ENCODE results near the gene GRK5.

GRCh38 chr10:119483839-119484238, 276.5 kb downstream of the GRK5 start:
- TF ChIP-seq EZH2 (IDR thresholded peaks at IDR 0.05) (no peak), POLR2AphosphoS5 (IDR thresholded peaks at IDR 0.05; ENCODE audit: borderline replicate concordance, low read depth, low read length) (no peak)
